ENCODE results near the gene NGFR. TPM values are rescaled to one million over a fixed set of nuclear protein-coding genes. Genes with fewer than 3 reads are reported as not detected.

Gene NGFR, protein sequence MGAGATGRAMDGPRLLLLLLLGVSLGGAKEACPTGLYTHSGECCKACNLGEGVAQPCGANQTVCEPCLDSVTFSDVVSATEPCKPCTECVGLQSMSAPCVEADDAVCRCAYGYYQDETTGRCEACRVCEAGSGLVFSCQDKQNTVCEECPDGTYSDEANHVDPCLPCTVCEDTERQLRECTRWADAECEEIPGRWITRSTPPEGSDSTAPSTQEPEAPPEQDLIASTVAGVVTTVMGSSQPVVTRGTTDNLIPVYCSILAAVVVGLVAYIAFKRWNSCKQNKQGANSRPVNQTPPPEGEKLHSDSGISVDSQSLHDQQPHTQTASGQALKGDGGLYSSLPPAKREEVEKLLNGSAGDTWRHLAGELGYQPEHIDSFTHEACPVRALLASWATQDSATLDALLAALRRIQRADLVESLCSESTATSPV
- 10.3 TPM for total RNA-seq

- DNase-seq (ENCODE audit: low spot score), result peak; percentile 28
Measured at GRCh38 chr17:49494986-49495841, at the start of gene NGFR. Gene NGFR, plus strand, starts transcription at chr17:49495293. Its CDS starts 125 bp downstream, at chr17:49495418.

GRCh38 chr17:49445591-49445990, 49.5 kb upstream of the NGFR start:
- no peak for DNase-seq (ENCODE audit: low spot score)

DNA sequence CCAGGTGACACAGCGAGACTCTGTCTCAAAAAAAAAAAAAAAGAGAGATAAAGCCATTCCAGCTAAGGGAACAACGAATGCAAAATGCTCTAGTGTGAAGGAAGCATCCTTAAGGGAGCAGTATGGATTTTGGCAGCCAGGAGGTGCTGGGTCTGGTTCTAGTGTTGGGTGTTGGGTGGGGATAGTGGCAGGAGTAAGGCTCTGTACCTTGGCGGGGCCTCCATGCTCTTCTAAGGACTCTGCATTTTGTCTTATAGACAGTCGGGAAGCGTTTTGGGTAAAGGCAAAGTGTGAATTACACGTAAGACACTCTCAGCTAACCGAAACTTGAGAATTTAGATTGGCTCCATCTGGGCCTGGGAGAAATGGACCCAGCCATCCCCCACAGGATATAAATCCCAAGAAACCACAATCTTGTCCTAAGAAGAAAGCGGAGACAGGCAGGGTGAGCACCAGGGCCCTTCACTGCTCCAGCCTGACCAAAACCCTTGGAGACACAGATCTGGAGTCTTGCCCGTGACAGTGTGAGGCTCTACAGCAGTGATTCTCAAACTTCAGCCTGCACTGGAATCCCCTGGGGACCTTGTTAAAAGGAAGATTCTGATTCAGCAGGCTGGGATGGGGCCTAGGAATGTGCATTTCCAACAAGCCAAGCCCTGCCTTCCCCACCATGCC, 47.3 kb upstream of the NGFR start:
- DNase-seq (ENCODE audit: low spot score), result no peak

GRCh38 chr17:49450181-49450580, 44.9 kb upstream of the NGFR start:
- DNase-seq (ENCODE audit: low spot score), result no peak

DNA sequence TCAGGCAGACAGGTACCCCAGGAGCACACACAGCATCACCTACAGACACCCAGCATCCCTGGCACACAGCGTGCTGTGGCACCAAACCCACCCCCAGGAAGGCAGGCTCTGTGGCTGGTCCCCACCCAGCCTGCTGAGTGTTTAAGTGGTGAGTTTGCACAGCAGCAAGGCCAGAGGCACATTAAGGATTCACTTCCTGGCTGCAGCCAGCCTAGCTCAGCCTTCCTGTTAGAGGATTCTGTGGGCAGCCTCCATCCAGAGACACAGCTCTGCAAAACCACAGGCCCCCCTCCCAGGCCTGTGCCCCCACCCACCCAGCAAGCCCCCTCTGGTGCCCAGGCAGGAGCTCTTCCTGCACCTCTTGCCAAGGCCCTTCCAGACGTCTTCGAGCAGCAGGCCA, 44.4 kb upstream of the NGFR start:
- DNase-seq (ENCODE audit: low spot score), result no peak

DNA sequence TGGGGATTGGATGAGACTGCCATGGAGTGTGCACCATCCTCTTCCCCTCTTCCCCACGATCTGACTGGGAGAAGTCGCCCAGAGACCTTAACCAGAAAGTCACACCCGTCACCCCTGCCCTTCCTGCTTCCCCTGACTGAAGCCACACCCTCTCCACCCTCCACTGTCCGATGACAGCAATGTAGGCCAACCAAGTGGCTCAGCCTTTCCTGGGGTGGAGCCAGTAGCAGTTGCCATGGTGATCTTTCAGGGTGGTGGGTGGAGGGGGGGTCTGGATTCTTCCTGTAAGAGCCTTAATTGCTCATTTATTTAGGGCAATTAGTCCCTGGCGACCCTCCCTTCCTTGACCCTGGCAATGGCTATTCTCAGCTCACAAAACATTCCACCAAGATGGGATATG, 42.9 kb upstream of the NGFR start:
- no peak for DNase-seq (ENCODE audit: low spot score)

DNA sequence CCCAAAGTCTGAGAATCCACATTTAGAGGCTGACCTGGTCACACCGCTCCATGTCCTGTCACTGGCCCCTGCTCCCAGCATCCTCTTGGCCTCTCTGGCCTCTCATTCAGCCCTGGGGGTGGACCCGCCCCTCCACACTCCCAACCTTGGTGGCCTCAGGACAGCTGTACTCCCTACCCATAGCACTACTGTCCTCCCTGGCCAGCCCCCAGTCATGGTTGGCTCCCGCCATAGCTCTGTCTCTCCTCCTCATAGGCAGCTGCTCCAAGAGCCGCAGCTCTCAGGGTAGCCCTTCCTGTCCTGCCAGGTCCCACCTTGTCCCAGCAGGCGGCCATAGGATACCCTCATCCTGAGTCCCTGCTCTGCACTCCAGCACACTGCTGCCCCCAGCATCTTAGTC, 42.4 kb upstream of the NGFR start:
- no peak for DNase-seq (ENCODE audit: low spot score)

DNA sequence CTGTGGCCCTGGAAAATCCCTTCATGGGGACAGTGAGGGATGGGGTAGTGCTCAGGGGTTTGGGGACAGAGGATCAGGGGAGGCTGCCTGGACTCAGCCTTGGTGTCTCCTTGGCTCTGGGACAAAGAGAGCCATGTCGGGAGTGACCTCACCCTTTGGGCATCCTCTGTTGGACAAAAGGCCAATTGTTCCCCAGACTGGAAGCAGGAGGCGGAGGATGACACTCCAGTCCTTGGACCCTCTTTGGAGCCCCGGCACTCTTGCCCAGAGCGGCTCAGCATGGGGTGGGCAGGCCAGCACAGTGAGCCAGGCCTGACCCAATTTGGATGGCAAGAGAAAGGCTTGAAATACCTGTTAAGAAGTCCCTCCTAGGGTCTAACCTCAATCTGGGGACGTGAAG, 41.0 kb upstream of the NGFR start:
- DNase-seq (ENCODE audit: low spot score), result no peak

DNA sequence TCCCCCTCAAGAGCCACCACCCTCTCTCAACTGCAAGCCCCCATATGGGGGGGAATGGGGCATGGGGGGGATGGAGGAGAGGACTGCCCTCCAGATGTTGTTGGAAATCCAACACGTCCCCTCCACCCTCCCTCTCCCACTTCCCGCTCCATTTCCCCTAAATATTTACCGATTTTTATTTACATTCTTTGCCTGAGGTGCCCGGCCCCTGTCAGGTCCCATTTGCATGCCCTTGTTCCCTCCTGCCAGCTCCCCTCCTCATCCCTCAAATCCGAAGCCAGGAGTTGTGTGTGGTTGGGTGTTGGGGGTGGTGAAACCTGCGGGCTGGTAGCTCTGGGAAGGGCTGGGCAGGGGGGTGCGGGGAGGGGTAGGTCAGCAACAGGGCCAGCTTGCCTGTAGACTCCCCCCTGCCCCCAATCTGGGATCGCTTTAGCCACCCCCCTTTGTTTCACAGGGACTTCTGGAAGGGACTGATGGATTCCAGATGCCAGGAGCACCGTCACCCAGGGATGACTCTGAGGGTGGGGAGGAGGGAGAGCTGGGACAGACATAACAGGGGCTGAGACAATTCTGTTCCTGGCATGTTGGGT, 39.7 kb upstream of the NGFR start:
- DNase-seq (ENCODE audit: low spot score), result no peak

GRCh38 chr17:49456183-49456965, 38.7 kb upstream of the NGFR start:
- DNase-seq (ENCODE audit: low spot score), result no peak

DNA sequence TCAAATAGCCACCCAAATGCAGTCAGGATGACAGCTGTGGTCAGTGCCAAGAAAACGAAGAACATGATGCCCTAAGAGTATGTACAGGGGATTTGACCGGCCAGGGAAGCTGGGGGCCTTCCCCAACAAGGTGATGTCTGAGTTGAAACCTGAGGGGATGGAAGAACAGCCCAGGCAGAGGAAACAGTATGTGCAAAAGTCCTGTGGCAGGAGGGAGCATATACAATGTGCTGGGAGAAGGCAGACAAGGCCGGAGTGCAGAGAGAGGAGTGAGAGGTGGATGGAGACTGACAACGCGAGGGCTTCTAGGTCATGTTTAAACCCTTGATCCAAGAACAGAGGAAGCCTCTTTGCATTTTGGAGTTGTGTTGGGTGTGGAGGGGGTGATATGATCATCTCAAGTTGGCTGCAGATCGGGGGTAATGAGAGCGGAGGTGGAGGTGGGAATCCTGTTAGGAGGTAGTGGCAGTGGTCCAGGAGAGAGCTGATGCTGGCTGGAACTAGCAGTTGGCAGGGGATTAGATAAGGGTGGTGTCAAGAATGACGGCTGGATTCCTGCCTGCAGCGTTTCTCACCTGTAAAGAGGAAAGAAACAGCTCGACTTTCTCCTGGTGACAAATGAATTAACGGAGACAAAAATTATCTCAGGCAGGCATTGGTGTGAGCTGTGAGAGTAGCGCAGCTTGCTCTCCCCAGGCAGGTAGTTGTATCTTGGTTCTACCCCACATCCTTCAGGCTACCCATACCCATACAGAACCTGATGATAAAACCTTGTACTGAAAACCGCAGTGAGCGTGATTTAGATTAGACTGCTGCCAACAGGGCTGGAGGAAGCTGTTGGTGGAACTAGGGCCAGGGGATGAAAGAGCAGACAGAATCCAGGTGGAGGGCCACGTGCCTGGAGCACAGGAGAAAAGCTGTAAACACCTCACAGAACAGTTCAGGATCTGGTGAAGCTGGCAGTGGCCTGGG, 37.2 kb upstream of the NGFR start:
- no peak for DNase-seq (ENCODE audit: low spot score)

- DNase-seq (ENCODE audit: low spot score), result no peak
Measured at GRCh38 chr17:49459401-49459984, 35.6 kb upstream of the NGFR start.

- DNase-seq (ENCODE audit: low spot score), result no peak
Measured at GRCh38 chr17:49460401-49460800, 34.7 kb upstream of the NGFR start.

DNA sequence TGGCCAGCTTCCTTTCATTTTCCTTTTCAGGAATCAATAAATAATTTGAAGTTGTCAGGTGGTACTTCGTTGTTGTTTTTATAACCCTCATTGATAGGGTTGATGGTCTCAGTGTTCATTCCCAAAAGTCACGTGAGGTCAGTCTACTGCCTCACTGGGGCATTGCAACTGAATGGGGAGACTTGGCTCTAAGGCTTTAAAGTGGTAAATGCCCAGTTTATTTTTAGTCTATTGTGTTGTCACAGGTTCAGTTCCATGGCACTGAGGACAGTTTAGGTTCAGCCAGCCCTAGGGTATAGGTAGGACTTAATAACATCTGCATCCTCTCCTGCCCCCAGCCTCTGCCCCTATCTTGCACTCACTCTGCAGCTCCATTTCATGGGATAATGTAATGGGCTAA, 33.5 kb upstream of the NGFR start:
- no peak for DNase-seq (ENCODE audit: low spot score)

DNA sequence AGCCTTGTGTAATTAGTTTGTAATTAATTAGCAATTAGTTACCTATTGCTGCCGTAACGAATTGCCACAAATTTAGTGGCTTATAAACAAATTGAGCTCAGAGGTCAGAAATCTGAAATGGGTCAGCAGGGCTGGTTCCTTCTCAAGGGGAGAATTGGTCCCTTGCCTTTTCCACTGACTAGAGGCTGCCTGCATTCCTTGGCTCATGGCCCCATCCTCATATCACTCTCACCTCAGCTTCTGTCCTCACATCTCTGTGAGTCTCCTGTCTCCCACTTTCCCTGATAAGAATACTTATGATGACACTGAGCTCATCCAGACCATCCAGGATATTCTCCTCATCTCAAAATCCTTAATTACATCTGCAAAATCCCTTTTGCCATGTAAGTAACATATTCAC, 31.0 kb upstream of the NGFR start:
- DNase-seq (ENCODE audit: low spot score), result no peak

DNA sequence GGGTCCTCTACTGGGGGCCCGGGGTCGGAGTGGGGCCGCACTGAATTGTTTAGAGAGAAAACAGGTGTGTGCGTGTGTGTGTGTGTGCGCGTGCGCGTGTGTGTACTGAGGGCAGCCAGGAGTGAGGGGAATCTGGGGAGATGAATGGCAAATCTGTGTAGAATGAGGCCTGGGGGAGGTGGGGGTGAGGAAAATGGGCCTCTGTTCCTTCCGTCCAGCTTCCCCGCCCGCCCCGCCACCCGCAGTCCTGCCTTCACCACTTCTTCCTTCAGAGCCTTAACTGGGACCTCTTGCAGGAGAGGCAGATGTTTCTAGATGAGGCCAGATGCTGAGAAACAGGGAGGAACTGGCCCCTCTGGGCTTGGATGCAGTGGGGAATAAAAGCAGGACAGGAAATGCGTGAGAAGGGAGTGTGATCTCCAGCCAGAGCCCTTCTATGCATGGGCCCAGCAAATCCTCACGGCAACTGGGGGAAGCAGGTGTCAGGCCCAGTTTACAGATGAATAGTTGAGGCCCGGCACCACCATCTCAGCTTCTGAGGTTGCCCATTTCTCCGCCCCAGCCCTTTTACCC, 29.7 kb upstream of the NGFR start:
- no peak for DNase-seq (ENCODE audit: low spot score)

DNA sequence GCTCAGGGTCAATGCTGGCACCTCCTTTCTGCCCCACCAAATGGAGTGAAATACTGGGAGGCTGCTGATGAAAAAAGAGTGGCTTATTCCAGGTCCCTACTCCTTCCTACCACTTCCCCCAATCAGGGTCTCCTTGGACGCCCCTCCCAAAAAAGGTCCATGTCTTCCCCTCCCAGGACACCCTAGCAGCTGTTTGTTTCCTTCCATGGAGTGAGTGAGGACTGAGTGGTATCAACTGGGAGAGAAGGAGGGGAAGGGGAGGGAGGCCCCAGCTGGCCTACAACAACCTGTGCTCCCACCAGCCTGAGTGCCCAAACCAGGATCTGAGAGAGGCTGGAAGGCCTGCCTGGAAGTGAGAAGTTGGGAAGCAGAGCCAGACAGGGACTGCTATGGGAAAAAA, 28.7 kb upstream of the NGFR start:
- DNase-seq (ENCODE audit: low spot score), result no peak

GRCh38 chr17:49467175-49467574, 27.9 kb upstream of the NGFR start:
- no peak for DNase-seq (ENCODE audit: low spot score)

DNA sequence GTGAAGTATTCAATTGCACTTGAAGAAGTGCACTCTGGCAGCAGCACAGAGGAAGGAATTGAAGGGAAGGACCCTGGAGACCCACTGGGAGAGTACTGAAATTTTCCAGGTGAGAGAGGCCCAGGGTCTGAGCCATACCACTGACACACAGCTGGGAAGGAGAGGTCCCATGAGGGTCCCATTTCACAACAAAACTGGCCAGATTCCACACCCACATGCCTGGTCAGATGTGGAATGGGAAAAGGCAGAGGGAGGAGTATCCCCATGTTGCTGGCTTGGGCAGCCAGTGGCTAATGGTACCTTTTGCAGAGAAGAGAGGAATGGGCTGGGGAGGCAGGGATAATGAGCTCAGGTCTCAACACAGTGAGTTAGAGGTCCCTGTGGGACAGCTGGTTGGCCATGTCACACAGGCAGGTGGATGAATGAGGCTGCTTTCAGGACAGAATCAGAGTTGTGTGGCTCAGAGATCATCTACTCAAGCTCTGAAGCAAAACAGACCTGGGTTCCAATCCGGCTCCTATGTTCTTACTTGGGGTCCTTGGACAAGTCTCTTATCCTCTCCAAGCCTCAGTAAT, 26.2 kb upstream of the NGFR start:
- DNase-seq (ENCODE audit: low spot score), result no peak

All from mucosa of gallbladder (tissue), 1 donor.